ENCODE data around the gene HOOK2.

The HOOK2 gene

GRCh38 chr19:12750851-12751250 lies 24.5 kb downstream of the HOOK2 start:
- Histone ChIP-seq H3K27ac (no peak overlapping the region), H3K79me2 (no peaks in the 10 kb centered on the region), H3K36me3 (ENCODE audit: control insufficient read depth, insufficient read depth, low read length) (no peaks in the 10 kb centered on the region), H3K9me3 (ENCODE audit: control insufficient read depth, low read length) (no peaks in the 10 kb centered on the region), H3K4me3 (ENCODE audit: low read depth, low read length) (no peak overlapping the region), H3K27me3 (ENCODE audit: control insufficient read depth, insufficient read depth, low read length) (no peaks in the 10 kb centered on the region), H2AFZ (no peak overlapping the region), H3K4me2 (ENCODE audit: low read length) (no peak overlapping the region), H3K9ac (no peak overlapping the region), H3K4me1 (no peaks in the 10 kb centered on the region)
- TF ChIP-seq CTCF (IDR thresholded peaks at IDR 0.05): no peak

GRCh38 chr19:12749938-12750521 lies 25.3 kb downstream of the HOOK2 start:
- Histone ChIP-seq H2AFZ (no peak overlapping the region), H3K4me3 (ENCODE audit: low read depth, low read length) (no peak overlapping the region), H3K27ac (no peak overlapping the region), H3K36me3 (ENCODE audit: control insufficient read depth, insufficient read depth, low read length) (no peaks in the 10 kb centered on the region), H3K27me3 (ENCODE audit: control insufficient read depth, insufficient read depth, low read length) (no peaks in the 10 kb centered on the region), H3K9me3 (ENCODE audit: control insufficient read depth, low read length) (no peaks in the 10 kb centered on the region), H3K9ac (no peak overlapping the region), H3K79me2 (no peaks in the 10 kb centered on the region), H3K4me2 (ENCODE audit: low read length) (no peak overlapping the region), H3K4me1 (no peaks in the 10 kb centered on the region)
- TF ChIP-seq CTCF (IDR thresholded peaks at IDR 0.05): no peak

- Histone ChIP-seq H3K79me2 (no peaks in the 10 kb centered on the region), H3K9me3 (ENCODE audit: control insufficient read depth, low read length) (no peaks in the 10 kb centered on the region), H3K27ac (no peak overlapping the region), H3K27me3 (ENCODE audit: control insufficient read depth, insufficient read depth, low read length) (no peaks in the 10 kb centered on the region), H3K9ac (no peak overlapping the region), H3K4me2 (ENCODE audit: low read length) (no peak overlapping the region), H3K4me1 (no peaks in the 10 kb centered on the region), H3K4me3 (ENCODE audit: low read depth, low read length) (no peak overlapping the region), H3K36me3 (ENCODE audit: control insufficient read depth, insufficient read depth, low read length) (no peaks in the 10 kb centered on the region), H2AFZ (no peak overlapping the region)
- no peak for TF ChIP-seq CTCF (IDR thresholded peaks at IDR 0.05)
Observed at GRCh38 chr19:12748489-12748888, 26.9 kb downstream of the HOOK2 start.

GRCh38 chr19:12745166-12745897 lies 30.0 kb downstream of the HOOK2 start:
- Histone ChIP-seq H3K4me3 (ENCODE audit: low read depth, low read length) (no peak overlapping the region), H3K9me3 (ENCODE audit: control insufficient read depth, low read length) (no peaks in the 10 kb centered on the region), H3K9ac (no peak overlapping the region), H3K27me3 (ENCODE audit: control insufficient read depth, insufficient read depth, low read length) (no peaks in the 10 kb centered on the region), H3K79me2 (no peaks in the 10 kb centered on the region), H3K4me1 (no peaks in the 10 kb centered on the region), H2AFZ (no peak overlapping the region), H3K4me2 (ENCODE audit: low read length) (no peak overlapping the region), H3K36me3 (ENCODE audit: control insufficient read depth, insufficient read depth, low read length) (no peaks in the 10 kb centered on the region), H3K27ac (no peak overlapping the region)
- TF ChIP-seq CTCF (IDR thresholded peaks at IDR 0.05): no peak

All from parathyroid adenoma (tissue), 2 donors.